ENCODE measurements around the gene ASTN2.
"Not testable (repeated sequence)": the region's sequence is repeated elsewhere in the genome, so short reads cannot be mapped to it uniquely, and the experiment has no call there.

The ASTN2 gene

DNA sequence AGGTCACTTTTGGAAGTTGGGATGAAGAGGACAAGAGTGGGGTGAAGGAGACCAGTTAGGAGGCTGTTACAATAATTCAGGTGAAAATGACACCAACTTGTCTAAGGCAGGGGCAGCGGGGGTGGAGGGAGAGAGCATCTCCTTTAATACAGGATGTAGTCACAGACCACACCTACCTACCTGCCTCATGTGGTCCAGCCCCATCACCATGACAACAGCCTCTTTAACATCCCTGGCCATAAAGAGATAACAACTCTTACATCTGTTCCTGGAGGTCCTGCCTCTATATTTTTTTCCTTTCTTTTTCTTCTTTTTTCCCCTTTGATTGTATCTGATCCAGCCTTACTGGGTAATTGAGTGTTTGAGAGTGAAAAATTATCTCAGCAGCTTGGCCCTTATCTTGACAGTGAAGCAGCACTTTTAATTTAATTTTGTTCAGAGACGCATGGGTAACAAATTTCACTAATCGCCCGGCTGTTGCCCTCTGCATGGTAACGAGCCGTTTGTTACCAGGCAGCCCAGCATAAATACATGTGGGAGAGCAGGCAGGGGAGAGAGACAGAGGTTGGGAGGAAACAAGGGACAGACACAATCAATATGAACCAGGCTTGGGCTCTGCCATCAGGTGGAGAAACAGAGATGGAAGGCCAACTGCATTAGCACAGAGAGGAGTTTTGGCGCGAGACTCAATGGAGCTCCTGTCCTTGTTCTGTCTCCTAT is 338.1 kb downstream of the ASTN2 start:
- no peak for DNase-seq (ENCODE audit: low read depth in 2 of 2)

- no peak for DNase-seq (ENCODE audit: low read depth in 2 of 2)
Observed at GRCh38 chr9:117075636-117076035, 339.2 kb downstream of the ASTN2 start.

GRCh38 chr9:117074784-117075520 is 339.9 kb downstream of the ASTN2 start:
- no peak for DNase-seq (ENCODE audit: low read depth in 2 of 2)

GRCh38 chr9:117074342-117074662 is 340.6 kb downstream of the ASTN2 start:
- DNase-seq (ENCODE audit: low read depth in 2 of 2): no peak

GRCh38 chr9:117073539-117074341 is 341.1 kb downstream of the ASTN2 start:
- DNase-seq (ENCODE audit: low read depth in 2 of 2): no peak

DNA sequence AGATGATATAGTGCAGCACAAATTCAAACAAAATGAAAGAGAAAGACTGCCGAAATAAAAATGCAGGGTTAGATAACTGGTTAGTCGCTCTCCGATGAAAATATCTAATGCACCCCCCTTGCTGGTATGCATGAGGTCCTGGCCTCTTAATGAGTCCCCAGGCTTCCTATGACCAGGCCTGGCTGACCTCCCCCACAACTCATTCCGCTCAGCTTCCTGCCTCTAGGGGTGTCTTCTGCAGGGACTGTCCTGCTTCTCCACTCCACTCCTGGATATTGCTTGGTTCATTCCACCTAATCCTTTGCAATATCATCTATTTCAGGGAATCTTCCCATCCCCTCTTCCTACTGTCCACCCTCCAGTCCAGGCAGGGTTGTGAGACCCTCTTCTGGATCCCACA is 341.8 kb downstream of the ASTN2 start:
- no peak for DNase-seq (ENCODE audit: low read depth in 2 of 2)

DNA sequence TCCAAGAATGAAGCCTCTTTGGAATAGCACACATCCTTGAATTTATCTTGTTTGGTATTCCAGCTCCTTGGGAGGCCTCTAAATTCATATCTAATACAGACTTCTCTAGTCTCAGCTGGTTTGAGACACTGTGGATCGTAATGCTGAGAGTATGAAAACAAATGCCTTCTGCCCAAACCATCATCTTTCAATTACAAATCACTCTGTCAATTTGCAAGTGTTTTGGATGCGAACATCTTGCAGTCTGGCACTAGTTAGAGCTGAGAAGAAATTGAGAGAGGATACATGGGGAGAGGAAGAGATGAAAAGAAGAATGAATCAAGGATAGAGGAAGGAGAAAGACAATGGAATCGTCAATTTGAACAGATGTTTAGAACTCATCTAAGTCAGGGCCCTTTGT is 342.6 kb downstream of the ASTN2 start:
- DNase-seq (ENCODE audit: low read depth in 2 of 2): no peak

DNA sequence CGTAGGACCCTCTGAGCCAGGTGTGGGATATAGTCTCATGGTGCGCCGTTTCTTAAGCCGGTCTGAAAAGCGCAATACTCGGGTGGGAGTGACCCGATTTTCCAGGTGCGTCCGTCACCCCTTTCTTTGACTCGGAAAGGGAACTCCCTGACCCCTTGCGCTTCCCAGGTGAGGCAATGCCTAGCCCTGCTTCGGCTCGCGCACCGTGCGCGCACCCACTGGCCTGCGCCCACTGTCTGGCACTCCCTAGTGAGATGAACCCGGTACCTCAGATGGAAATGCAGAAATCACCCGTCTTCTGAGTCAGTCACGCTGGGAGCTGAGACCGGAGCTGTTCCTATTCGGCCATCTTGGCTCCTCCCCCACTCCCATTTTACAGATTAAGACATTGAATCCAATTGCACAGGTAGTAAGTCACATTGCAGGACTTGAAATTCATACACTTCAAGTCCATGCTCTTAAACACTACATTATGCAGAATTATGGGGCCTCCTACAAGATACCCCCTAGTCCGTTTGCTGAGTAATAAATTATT is 343.1 kb downstream of the ASTN2 start:
- not testable (repeated sequence) for DNase-seq (ENCODE audit: low read depth in 2 of 2)

DNA sequence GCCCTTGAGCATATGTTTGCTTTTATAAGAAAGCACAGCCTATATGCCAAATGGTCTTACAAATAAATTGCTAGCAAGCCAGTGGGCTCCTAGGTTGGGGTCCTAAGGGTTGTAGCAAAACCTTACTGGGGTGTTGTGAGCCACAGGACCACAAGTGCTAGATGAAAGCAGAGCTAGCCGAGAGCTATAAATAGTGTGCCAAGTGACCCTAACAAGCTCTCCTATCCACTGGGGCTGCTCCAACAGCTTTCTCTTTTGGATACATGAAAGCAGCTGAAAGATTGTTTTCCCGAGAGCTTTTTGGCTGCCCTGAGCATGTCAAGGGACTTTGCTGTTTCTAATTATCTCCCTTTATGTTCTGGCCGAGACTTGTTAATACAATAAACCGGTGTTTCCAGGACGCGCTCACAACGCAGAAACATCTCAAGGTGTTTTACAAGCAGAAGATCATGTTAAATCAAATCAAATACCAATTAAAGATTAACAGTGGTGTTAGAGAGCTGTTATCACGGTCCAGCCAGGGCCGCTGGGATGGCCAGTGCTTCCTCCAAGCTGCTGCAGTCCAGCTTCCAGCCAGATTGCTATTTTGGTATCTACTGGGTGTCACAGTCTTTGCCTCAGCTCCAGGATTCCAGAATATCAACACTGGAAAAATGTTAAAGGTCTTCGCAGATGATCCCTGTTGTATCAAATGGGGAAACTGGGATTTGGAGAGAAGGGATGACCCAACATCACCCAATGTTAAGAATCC is 351.0 kb downstream of the ASTN2 start:
- no peak for DNase-seq (ENCODE audit: low read depth in 2 of 2)

DNA sequence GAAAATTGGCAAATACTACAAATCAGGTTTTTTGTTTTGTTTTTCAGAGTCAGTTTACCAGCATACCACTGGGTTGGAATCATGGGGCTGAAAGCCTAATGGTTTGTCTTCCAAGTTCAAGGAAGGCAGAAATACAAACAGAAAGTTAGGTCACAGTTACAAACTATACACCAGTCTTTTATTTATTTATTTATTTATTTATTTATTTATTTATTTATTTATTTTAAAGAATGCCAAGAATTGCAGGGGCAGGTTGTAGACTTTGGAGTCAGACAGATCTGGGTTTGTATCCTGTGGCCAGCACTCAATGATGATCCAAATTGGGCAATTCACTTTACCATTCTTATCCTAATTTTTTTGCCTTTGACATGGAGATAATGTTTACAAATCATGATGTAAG is 353.9 kb downstream of the ASTN2 start:
- DNase-seq (ENCODE audit: low read depth in 2 of 2): no peak

- no peak for DNase-seq (ENCODE audit: low read depth in 2 of 2)
Observed at GRCh38 chr9:117050007-117050406, 364.9 kb downstream of the ASTN2 start.

- DNase-seq (ENCODE audit: low read depth in 2 of 2): no peak
Observed at GRCh38 chr9:117046666-117047327, 368.1 kb downstream of the ASTN2 start.

DNA sequence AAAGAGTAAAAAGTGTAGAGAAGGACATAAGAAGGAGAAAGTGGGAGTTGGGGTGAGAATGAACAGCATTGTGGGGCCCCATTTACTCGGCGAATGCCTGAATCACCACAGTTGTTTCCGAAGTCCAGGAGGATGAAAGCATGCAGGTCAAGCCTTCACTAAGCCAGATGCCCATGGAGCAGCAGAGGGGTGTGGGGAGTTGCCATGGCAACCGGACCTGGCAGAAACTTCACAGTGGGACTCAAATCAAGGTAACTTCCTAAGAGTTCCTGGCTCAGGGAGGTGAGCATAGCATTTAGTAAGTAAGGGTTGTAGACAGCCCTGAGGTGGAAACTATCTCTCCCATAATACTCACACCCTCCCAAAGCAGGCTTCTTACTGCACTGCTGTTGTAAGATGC is 370.6 kb downstream of the ASTN2 start:
- no peak for DNase-seq (ENCODE audit: low read depth in 2 of 2)

- no peak for DNase-seq (ENCODE audit: low read depth in 2 of 2)
Observed at GRCh38 chr9:117043159-117043558, 371.7 kb downstream of the ASTN2 start.

DNA sequence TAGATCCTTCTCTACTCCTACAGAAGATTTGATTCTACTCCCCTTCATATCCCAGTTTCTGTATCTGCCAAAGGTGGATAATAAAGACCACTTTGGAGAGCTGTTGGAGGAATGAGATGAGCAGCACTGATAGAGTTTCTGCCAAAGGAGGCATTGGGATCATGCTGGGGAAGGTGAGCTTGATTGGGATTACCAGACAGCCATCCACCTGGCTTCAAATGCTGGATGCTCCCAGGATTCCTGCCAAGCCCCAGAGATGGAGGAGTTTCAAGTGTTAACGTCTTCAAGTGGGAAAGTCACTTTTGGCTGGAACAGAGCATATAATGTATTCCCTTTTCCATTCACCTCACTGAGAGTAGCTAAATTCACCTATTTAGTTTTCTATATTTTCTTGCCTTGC is 379.3 kb downstream of the ASTN2 start:
- DNase-seq (ENCODE audit: low read depth in 2 of 2): no peak

DNA sequence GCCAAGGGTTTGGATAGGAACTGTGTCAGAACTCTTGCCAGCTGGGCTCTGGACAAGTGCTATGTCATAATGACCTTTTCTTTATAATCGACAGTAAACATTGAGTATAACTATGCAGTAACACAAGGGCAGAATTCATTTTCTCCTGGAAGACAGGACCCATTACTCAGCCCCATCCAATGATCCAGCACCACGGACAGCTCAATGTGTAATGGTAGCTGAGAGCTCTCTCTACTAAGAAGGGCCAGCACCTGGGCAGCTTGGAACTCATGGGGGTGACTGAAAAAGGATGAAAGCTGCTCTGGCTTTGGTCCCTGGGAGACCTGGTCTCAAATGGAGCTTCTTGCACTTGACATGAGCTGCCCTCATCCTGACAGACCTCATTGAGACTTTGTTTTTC is 380.0 kb downstream of the ASTN2 start:
- DNase-seq (ENCODE audit: low read depth in 2 of 2): no peak

DNA sequence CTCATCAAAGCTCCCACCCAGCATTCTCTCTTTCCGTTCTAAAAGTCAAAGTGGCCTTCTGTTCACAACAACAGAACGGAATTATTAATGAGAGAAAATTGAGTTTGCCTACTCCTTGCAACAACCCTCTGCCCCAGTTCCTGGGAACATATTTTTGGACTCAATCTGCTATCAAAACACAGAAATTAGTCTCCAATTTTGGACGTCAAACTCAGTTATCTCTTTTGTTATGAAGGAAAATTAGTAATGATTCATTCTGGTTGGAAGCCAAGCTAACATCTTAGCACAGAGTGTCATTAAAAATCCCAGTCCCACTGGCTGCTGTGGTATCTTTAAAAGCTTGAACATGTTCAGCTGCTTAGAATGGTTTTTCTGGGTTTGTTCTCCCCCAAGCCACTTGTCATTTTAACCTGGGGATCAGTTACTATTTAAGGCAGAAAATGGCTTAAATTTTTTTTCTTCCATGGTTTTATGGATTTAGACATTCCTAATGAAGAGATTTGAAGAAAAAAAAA is 384.5 kb downstream of the ASTN2 start:
- no peak for DNase-seq (ENCODE audit: low read depth in 2 of 2)

DNA sequence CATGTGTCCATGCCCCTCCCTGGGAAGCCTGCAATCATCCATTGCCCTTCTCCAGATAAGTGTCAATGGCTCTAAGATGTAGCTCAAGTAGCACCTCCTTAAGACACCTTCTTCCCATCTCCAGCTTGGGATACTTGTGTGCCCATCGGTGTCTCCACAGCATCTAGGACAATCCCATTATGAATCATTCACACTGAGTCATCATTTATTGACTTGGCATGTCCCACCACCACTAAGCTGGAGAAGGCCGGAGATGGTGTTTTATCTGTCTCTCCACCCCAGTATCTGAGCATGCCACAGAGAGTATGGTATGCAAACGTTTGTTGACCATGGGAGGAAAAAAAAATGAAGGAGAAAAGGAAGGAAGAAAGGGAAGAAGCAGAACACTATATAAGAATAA is 385.5 kb downstream of the ASTN2 start:
- no peak for DNase-seq (ENCODE audit: low read depth in 2 of 2)

DNA sequence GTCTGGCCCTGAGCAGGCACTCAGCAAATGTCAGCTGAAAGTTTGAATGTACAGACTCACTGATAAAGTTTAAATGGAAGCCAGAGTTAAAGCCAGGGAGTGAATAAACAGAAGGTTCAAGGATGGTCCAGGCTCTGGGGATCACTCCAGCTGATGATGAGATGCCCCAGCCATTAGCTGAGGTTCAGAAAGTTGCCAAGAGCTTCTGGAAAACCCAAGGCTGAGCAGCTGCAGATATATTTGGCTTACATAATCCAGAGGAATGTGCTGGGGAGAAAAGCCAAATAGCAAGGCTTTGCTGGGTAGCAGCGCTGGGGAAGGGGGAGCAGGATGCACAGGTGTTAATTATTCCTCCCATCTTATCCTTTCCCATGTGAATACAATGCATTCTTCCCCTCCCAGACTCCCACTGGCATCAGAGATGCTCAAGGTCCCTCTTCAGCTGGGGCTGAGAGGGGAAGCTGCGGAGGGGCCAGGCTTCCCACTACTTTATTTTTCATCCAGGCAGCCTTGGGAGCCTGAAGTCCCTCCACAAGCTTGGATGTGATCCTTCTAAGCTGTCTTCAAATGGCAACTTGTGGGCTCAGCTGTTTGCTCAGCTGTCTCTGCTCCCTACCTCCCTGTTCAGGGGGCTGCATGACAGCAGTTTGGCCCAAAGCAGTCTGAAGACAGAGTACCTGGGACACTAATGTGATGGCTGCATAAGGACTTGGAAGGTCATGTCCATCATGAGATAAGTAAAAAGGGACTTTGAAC is 386.6 kb downstream of the ASTN2 start:
- DNase-seq (ENCODE audit: low read depth in 2 of 2): no peak

- no peak for DNase-seq (ENCODE audit: low read depth in 2 of 2)
Observed at GRCh38 chr9:117021906-117022305, 393.0 kb downstream of the ASTN2 start.
